Stimulated activated naive B cell treated with anti-CD40 and anti-IgM and Interleukin-4, amounts not matched to agents 10 μg/mL and 1 μg/mL and 100 μg/mL, for 72 hours (primary cell): Measurements from ENCODE around the gene ACTR1A.
"Not testable (repeated sequence)": the region's sequence is repeated elsewhere in the genome, so short reads cannot be mapped to it uniquely, and the experiment has no call there.

Experiments
- ATAC-seq, 2 donors: fragments of 150-1000 bp; cut with Tn5 transposase; replicated peaks; 2 replicates each; pipeline ENCODE4 v1.10.0; 2021; ENCODE audit warnings: moderate library complexity in 1 of 2
- DNase-seq: peaks from one replicate; pipeline ENCODE4 v3.0.0; 2021
- H3K27ac Mint-ChIP-seq: one replicate; pipeline ENCODE4 v1.8.0; 2022; ENCODE audit warnings: mild to moderate bottlenecking, mixed read lengths
- H3K27me3 Mint-ChIP-seq, 2 donors: one replicate each; pipeline ENCODE4 v1.8.0; 2022; ENCODE audit warnings: mixed read lengths in 2 of 2
- H3K36me3 Mint-ChIP-seq, 2 donors: one replicate each; pipeline ENCODE4 v1.8.0; 2022; ENCODE audit warnings: mixed read lengths in 2 of 2, mild to moderate bottlenecking in 1 of 2
- H3K4me1 Mint-ChIP-seq, 2 donors: one replicate each; pipeline ENCODE4 v1.8.0; 2022; ENCODE audit warnings: mixed read lengths in 2 of 2, mild to moderate bottlenecking in 1 of 2
- H3K4me3 Mint-ChIP-seq, 2 donors: one replicate each; pipeline ENCODE4 v1.8.0; 2022; ENCODE audit warnings: mild to moderate bottlenecking in 2 of 2, mixed read lengths in 2 of 2, moderate library complexity in 1 of 2
- H3K9me3 Mint-ChIP-seq, 2 donors: one replicate each; pipeline ENCODE4 v1.8.0; 2022; ENCODE audit warnings: mixed read lengths in 2 of 2, mild to moderate bottlenecking in 1 of 2

The ACTR1A gene

GRCh38 chr10:102505462-102506115 lies 3.1 kb upstream of the ACTR1A start:
- no peak for ATAC-seq
- no peak overlapping the region for H3K27ac Mint-ChIP-seq
- peaks cover 10 to 30% of the 10 kb centered on the region in 2 donors for H3K4me1 Mint-ChIP-seq
- no peak overlapping the region for H3K4me3 Mint-ChIP-seq
- H3K36me3 Mint-ChIP-seq, result peaks cover 7 to 11% of the 10 kb centered on the region in 2 donors
- H3K9me3 Mint-ChIP-seq, result no peaks in the 10 kb centered on the region
- no peak for DNase-seq
- H3K27me3 Mint-ChIP-seq, result no peaks in the 10 kb centered on the region

- Mint-ChIP-seq H3K9me3 (no peaks in the 10 kb centered on the region), H3K36me3 (peaks cover 7 to 11% of the 10 kb centered on the region in 2 donors), H3K27ac (no peak overlapping the region), H3K4me1 (peaks cover 10 to 30% of the 10 kb centered on the region in 2 donors), H3K27me3 (no peaks in the 10 kb centered on the region), H3K4me3 (no peak overlapping the region)
- ATAC-seq, result no peak
- DNase-seq, result no peak
These were observed 2.4 kb upstream of the ACTR1A start for GRCh38 chr10:102504976-102505300.

DNA sequence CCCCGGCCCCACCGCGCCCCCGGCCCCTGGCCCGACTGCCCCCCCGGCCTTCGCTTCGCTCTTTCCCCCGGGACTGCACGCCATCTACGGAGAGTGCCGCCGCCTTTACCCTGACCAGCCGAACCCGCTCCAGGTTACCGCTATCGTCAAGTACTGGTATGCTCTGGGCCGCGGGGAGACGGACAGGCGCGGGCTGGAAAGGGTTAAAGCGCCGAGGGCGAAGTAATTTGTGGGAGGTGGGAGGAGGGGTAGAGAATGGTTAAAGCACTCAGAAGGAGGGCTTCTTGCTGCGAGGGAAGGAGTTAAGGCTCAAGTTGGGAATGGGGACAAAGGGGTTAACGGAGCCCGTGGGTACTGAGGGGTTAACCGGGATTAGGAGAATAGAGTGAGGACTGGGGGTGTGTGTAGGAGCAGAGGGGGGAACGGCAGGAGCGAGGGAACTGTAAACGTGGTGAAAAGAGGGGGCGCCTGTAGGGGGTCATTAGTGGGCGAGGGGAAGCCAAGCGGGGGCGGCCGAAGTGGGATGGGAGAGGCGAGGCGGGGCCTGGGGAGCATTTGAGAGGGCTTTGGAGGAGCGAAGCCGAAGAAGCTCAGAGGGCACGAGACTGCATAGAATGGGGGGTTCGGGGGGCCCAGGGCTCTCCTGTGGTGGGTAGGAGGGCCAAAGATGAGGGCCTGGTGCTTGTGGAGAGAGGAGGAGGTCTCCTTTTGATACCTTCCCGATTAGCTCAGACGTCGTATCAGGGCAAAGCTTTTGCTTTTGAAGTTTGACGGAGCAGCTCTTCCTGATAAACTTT lies 1.9 kb upstream of the ACTR1A start:
- Mint-ChIP-seq H3K27ac (peak overlapping the region; percentile 93), H3K4me1 (peaks cover 11 to 33% of the 10 kb centered on the region in 2 donors), H3K36me3 (peaks cover 6 to 7% of the 10 kb centered on the region in 2 donors), H3K27me3 (no peaks in the 10 kb centered on the region), H3K4me3 (no peak overlapping the region), H3K9me3 (no peaks in the 10 kb centered on the region)
- ATAC-seq, result no peak
- no peak for DNase-seq

DNA sequence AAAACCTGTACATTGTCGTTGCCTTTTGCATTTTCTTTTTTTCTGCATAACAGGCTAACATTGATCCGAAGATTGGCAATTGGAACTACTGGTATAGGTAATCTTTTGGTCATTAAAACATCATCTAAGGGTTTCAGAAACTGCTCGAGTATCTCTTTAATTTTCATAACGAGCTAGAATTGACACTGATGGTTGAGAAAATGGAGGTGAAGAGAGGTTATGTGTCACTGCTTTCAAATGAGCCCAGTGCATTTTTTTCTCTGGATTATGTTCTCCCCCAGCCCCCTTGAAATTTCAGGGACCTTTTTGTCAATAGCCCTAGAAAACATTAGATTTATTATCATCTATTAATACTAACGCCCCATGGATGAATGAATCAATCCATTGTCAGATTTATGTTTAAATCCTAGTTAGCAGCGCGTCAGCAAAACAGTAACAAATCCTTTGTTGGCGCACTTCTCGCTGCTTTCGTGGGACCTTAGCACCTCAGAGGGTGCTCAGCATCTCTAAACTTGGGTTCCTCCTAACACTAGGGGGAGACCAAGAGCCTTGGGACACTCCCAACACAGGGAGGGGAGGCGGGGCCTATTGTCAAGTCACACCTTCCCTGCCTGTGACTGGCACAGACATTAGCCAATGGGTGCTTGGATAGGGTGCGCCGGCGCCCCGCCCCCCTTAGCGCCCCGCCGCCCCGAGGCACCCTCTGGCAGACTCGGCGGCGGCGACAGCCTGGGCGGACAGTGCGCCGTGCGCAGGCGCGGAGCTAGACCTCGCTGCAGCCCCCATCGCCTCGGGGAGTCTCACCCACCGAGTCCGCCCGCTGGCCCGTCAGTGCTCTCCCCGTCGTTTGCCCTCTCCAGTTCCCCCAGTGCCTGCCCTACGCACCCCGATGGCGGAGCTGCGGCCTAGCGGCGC lies 1.0 kb upstream of the ACTR1A start, which contains the start of gene SUFU:
SUFU (plus strand) TSS at position 709 of the 915 bp plus-strand sequence; CDS start at position 890, 181 bp downstream.
- H3K4me1 Mint-ChIP-seq, result peaks cover 15 to 41% of the 10 kb centered on the region in 2 donors
- no peak within 1 kb of the TSS for H3K4me3 Mint-ChIP-seq
- peak; percentile 96 for DNase-seq
- ATAC-seq, result peak; percentile 75 to 81
- H3K27ac Mint-ChIP-seq, result peak within 1 kb of the TSS; percentile 93
- no peaks in the 10 kb centered on the region for H3K9me3 Mint-ChIP-seq
- H3K36me3 Mint-ChIP-seq, result peaks cover 9 to 10% of the 10 kb centered on the region in 2 donors
- H3K27me3 Mint-ChIP-seq, result no peaks in the 10 kb centered on the region

- Mint-ChIP-seq H3K4me1 (peaks cover 15 to 42% of the 10 kb centered on the region in 2 donors), H3K4me3 (no peak overlapping the region)
These were observed 529 bp downstream of the ACTR1A start for GRCh38 chr10:102502029-102502336.

DNA sequence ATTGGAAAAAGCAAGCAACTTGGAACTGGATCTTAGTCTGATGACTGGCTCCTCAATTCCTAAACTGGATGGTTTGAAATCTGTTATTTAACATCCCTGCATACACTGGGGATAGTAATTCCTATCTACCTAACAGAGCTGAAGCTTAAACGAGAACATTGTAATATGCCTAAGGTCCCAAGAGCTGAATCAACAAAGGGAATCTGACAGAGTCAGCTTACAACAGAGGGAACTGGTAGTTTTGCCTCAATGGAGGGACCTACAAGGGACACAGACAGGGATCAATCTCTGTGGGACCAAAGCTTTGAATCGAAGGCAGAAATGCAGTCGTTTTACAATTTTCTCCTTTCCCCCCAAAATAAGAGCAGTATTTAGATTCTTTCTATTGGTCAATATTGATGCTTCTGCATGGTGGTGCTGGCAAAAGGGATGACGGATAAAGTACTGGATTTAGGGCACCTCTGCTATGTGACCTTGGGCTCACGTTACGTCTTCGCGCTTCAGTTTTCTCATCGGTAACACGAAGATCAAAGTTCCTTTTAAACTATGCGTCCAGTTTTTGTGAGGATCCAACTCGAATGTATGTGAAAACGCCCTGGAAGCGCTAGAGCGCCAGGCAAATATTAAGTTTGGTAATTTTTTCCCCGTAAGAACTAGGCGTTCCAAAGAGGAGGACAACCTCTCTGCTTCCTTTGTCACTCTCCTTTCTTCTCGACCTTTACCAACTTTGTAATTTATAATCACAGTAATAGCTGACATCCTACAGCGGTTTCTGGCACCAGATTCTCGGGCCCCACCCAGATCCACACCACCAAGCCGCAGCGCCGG lies 1.1 kb downstream of the ACTR1A start:
- peaks cover 6 to 8% of the 10 kb centered on the region in 2 donors for H3K36me3 Mint-ChIP-seq
- H3K27ac Mint-ChIP-seq, result no peak overlapping the region
- no peaks in the 10 kb centered on the region for H3K9me3 Mint-ChIP-seq
- peaks cover 15 to 36% of the 10 kb centered on the region in 2 donors for H3K4me1 Mint-ChIP-seq
- H3K4me3 Mint-ChIP-seq, result no peak overlapping the region
- H3K27me3 Mint-ChIP-seq, result no peaks in the 10 kb centered on the region
- no peak for ATAC-seq
- no peak for DNase-seq

More at GRCh38 chr10:102502029-102502336, 529 bp downstream of the ACTR1A start:
- ATAC-seq (peak; percentile 80), DNase-seq (peak; percentile 98)
- H3K36me3 Mint-ChIP-seq, result peaks cover 6 to 8% of the 10 kb centered on the region in 2 donors
- no peaks in the 10 kb centered on the region for H3K27me3 Mint-ChIP-seq
- H3K27ac Mint-ChIP-seq, result no peak overlapping the region
- H3K9me3 Mint-ChIP-seq, result no peaks in the 10 kb centered on the region

GRCh38 chr10:102500686-102501085 lies 1.8 kb downstream of the ACTR1A start:
- not testable (repeated sequence) for DNase-seq, H3K27me3 Mint-ChIP-seq, ATAC-seq, H3K4me3 Mint-ChIP-seq, H3K9me3 Mint-ChIP-seq, H3K36me3 Mint-ChIP-seq
- H3K27ac Mint-ChIP-seq, result peak overlapping the region; percentile 5
- H3K4me1 Mint-ChIP-seq, result peaks cover 13 to 36% of the 10 kb centered on the region in 2 donors

- Mint-ChIP-seq H3K4me1 (peaks cover 9 to 23% of the 10 kb centered on the region in 2 donors), H3K36me3 (peaks cover 6 to 8% of the 10 kb centered on the region in 2 donors), H3K4me3 (no peak overlapping the region), H3K27ac (no peak overlapping the region), H3K27me3 (no peaks in the 10 kb centered on the region), H3K9me3 (no peaks in the 10 kb centered on the region)
- ATAC-seq, result no peak
- no peak for DNase-seq
These were observed 3.2 kb downstream of the ACTR1A start for GRCh38 chr10:102499356-102499755.

DNA sequence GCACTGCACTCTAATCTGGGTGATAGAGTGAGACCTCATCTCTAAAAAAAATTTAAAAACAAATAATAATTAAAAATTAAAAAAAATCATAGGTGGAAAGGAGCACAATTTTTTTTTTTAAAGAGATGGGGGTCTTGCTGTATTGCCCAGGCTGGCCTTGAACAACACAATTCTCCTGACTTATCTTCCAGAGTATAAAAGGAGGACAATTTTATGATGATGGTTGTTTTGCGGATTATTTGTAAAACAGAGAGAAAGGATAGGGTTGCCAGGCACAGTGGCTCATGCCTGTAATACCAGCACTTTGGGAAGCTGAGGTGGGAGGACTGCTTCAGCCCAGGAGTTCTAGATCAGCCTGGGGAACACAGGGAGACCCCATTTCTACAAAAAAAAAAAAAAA lies 5.0 kb downstream of the ACTR1A start:
- no peak overlapping the region for H3K27ac Mint-ChIP-seq
- H3K9me3 Mint-ChIP-seq, result no peaks in the 10 kb centered on the region
- peaks cover 9 to 11% of the 10 kb centered on the region in 2 donors for H3K36me3 Mint-ChIP-seq
- ATAC-seq (no peak), DNase-seq (no peak)
- no peak overlapping the region for H3K4me3 Mint-ChIP-seq
- H3K4me1 Mint-ChIP-seq, result peaks cover 10 to 33% of the 10 kb centered on the region in 2 donors
- H3K27me3 Mint-ChIP-seq, result no peaks in the 10 kb centered on the region

DNA sequence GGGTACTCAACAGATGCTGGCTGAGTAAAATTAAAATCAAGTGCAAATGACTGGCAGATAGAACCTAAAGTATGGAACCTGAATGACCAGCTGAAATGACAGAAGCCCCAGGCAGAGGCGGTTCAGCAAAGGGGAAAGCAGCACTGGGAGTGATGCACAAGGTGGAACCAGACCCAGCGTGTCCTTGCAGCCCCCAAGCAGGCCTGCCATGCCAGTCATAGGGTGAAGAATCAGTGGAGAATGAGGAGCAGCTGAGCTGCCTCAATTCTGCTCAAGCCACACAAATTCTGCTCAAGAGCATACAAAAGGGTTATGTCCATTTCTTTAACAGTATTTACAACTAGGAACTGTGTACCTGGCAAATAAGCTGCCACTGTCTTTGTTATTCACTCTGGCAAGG lies 8.7 kb downstream of the ACTR1A start:
- Mint-ChIP-seq H3K27ac (no peak overlapping the region), H3K36me3 (peaks cover 10 to 16% of the 10 kb centered on the region in 2 donors), H3K9me3 (no peaks in the 10 kb centered on the region), H3K27me3 (no peaks in the 10 kb centered on the region), H3K4me1 (peaks cover 7 to 29% of the 10 kb centered on the region in 2 donors), H3K4me3 (no peak overlapping the region)
- no peak for ATAC-seq
- no peak for DNase-seq

GRCh38 chr10:102492983-102493382 lies 9.5 kb downstream of the ACTR1A start:
- peaks cover 10 to 19% of the 10 kb centered on the region in 2 donors for H3K36me3 Mint-ChIP-seq
- no peak overlapping the region for H3K4me3 Mint-ChIP-seq

GRCh38 chr10:102492344-102492939 lies 10.1 kb downstream of the ACTR1A start:
- H3K27ac Mint-ChIP-seq, result no peak overlapping the region
- H3K36me3 Mint-ChIP-seq, result peaks cover 10 to 23% of the 10 kb centered on the region in 2 donors
- H3K4me1 Mint-ChIP-seq, result peaks cover 7 to 22% of the 10 kb centered on the region in 2 donors
- no peaks in the 10 kb centered on the region for H3K27me3 Mint-ChIP-seq
- H3K4me3 Mint-ChIP-seq, result no peak overlapping the region
- no peak for ATAC-seq
- DNase-seq, result no peak
- no peaks in the 10 kb centered on the region for H3K9me3 Mint-ChIP-seq

More at GRCh38 chr10:102492983-102493382, 9.5 kb downstream of the ACTR1A start:
- no peaks in the 10 kb centered on the region for H3K9me3 Mint-ChIP-seq
- no peak for ATAC-seq
- H3K27ac Mint-ChIP-seq, result no peak overlapping the region
- no peak for DNase-seq
- no peaks in the 10 kb centered on the region for H3K27me3 Mint-ChIP-seq
- peaks cover 7 to 27% of the 10 kb centered on the region in 2 donors for H3K4me1 Mint-ChIP-seq

- H3K36me3 Mint-ChIP-seq, result peaks cover 12 to 23% of the 10 kb centered on the region in 2 donors
- no peak overlapping the region for H3K27ac Mint-ChIP-seq
- no peak for ATAC-seq
These were observed 11.4 kb downstream of the ACTR1A start for GRCh38 chr10:102491136-102491535.

More at GRCh38 chr10:102491136-102491535, 11.4 kb downstream of the ACTR1A start:
- Mint-ChIP-seq H3K27me3 (no peaks in the 10 kb centered on the region), H3K4me1 (peaks cover 7 to 18% of the 10 kb centered on the region in 2 donors), H3K9me3 (no peaks in the 10 kb centered on the region), H3K4me3 (no peak overlapping the region)
- no peak for DNase-seq
